ENCODE data around the gene DAP. TPM values are rescaled to one million over a fixed set of nuclear protein-coding genes. Genes with fewer than 3 reads are reported as not detected.

DAP gene
- total RNA-seq, 1 donor from 2014 or later = 25.8 TPM

DNA sequence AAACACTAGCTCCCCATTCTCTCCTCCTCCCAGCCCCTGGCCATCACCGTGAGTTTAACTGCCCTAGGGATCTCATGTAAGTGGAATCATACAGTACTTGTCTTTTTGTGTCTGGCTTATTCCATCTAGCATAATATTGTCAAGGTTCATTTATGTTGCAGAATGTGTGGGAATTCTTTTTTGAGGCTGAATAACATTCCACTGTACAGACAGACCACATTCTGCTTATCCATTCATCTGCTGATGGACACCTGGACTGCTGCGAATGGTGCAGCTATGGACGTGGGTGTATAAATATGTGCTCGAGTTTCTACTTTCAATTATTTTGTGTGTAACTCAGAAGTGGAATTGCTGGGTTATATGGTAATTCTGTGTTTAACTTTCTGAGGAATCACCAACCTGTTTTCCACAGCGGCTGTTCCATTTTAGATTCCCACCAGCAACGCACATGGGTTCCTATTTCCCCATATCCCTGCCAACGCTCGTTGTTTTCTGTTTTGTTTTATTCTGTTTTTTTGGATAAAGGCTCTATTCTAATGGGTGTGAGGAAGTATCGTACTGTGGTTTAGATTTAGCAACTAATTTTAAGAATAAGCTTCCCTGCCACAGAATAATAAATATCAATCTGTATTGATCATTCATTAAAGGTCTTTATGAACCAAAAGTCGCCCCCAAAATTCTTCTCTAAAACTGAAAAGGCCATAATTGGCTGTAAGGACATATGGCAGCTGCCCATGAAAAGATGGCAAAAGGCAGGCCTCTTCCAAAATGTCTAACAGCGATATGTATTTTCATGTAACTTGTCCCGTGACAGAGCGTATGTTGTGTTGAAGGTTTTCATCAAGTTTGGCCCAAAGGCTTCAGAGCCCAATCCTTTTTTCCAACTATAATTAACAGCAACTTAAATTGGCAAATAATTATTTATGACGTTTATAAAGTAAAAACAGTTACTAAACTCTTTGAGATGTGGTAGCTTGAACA is 70.3 kb downstream of the DAP start:
- DNase-seq (ENCODE audit: low read depth) = no peak
- no peak overlapping the region for H3K4me3 ChIP-seq (ENCODE audit: low read depth, low read length)
- TF ChIP-seq, protein P1, sequence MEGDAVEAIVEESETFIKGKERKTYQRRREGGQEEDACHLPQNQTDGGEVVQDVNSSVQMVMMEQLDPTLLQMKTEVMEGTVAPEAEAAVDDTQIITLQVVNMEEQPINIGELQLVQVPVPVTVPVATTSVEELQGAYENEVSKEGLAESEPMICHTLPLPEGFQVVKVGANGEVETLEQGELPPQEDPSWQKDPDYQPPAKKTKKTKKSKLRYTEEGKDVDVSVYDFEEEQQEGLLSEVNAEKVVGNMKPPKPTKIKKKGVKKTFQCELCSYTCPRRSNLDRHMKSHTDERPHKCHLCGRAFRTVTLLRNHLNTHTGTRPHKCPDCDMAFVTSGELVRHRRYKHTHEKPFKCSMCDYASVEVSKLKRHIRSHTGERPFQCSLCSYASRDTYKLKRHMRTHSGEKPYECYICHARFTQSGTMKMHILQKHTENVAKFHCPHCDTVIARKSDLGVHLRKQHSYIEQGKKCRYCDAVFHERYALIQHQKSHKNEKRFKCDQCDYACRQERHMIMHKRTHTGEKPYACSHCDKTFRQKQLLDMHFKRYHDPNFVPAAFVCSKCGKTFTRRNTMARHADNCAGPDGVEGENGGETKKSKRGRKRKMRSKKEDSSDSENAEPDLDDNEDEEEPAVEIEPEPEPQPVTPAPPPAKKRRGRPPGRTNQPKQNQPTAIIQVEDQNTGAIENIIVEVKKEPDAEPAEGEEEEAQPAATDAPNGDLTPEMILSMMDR (conservative IDR thresholded peaks at IDR 0.05; ENCODE audit: low read depth, low read length) = no peak

DNA sequence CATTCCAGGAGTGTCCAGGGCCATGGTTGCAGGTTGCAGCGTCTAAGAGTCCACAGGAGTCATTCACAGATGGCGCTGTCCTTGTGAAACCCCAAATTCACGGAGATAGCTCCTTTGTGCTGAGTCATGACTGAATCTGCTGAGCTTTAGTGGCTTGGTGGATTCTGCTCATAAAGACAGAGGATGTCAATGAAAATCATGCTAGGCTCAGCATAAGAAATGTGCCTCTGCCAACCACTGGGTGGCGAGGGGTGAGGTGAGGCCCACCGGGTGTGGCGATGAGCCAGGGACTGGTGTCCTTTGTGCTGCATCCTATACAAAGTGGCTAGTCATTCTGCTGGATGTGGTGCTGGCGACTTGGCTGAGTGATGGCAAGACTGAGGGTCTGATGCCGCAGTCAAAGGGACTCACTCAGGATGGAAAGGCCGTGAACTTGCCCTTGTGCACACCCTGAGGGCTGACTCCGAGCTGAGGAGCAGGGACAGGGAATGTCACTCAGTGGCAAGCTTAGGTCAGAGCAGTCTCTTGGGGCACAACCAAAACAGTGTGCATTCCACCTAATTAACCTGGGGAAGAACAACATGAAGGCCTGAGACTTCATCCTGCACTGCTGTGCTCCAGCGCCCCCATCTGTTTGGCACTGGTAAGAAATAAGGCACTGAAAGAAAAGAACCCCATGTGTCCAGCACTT is 71.5 kb downstream of the DAP start:
- TF ChIP-seq, protein P1 (conservative IDR thresholded peaks at IDR 0.05; ENCODE audit: low read depth, low read length) = peak; percentile 58

DNA sequence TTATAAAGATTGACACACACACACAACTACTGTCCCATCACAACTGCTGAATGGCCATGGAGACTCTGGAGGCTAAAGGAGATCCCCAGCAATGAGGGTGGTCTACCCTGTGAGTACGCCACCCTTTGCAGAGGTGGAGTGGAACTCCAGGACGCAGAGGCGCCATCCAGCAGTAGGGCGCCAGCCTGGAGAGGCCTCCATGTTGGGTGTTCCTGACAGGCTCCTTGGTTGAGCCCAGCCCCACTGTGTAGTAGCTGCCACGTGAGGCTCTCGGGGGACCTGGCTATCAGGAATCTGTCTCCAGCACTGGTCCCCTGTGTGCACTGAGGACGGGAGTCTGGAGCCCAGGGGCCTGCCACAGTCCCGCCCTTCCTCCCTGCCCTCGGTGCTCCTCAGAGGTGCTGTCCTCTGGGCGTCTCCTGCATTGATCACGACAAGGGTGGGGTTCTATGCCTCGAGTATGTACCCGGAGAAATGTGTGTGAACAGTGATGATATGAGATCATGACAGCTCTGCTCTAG is 72.3 kb downstream of the DAP start:
- TF ChIP-seq, protein P1 (conservative IDR thresholded peaks at IDR 0.05; ENCODE audit: low read depth, low read length) = no peak
- DNase-seq (ENCODE audit: low read depth) = no peak
- H3K4me3 ChIP-seq (ENCODE audit: low read depth, low read length) = no peak overlapping the region

More for the DNA sequence above, 71.5 kb downstream of the DAP start:
- no peak overlapping the region for H3K4me3 ChIP-seq (ENCODE audit: low read depth, low read length)
- no peak for DNase-seq (ENCODE audit: low read depth)

DNA sequence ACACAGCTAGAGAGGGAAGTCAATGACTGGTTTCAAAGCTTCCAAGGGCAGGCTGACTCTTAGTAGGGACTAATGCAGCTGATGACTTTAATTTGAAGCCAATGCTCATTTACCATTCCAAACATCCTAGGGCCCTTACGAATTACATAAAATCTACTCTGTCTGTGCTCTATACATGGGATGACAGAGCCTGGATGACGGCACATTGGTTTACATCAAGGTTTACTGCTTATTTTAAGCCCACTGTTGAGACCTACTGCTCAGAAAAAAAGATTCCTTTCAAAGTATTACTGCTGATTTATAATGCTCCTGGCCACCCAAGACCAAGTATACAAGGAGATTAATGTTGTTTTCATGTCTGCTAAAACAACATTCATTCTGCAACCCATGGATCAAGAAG is 74.1 kb downstream of the DAP start:
- TF ChIP-seq, protein P1 (conservative IDR thresholded peaks at IDR 0.05; ENCODE audit: low read depth, low read length) = no peak
- DNase-seq (ENCODE audit: low read depth) = no peak
- no peak overlapping the region for H3K4me3 ChIP-seq (ENCODE audit: low read depth, low read length)

DNA sequence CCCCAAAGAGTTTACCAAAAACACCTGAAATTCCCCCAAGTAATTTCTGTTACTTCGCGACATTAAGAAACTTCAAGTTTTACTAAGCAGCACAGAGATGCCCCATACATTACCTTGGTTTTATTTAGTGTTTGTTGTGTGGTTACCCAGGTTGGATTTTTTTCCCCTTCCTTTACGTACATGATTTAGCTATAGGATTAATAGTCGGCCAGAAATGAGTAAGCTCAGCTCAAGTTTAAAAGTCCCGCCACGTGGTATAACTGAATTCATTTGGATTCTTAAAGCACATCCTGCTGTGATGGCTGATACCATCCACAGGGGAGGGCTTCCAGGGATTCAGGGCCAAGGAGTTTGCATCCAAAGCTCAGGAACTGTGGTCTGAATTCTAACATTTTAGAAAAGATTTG is 75.9 kb downstream of the DAP start:
- TF ChIP-seq, protein P1 (conservative IDR thresholded peaks at IDR 0.05; ENCODE audit: low read depth, low read length) = no peak
- no peak for DNase-seq (ENCODE audit: low read depth)
- no peak overlapping the region for H3K4me3 ChIP-seq (ENCODE audit: low read depth, low read length)

DNA sequence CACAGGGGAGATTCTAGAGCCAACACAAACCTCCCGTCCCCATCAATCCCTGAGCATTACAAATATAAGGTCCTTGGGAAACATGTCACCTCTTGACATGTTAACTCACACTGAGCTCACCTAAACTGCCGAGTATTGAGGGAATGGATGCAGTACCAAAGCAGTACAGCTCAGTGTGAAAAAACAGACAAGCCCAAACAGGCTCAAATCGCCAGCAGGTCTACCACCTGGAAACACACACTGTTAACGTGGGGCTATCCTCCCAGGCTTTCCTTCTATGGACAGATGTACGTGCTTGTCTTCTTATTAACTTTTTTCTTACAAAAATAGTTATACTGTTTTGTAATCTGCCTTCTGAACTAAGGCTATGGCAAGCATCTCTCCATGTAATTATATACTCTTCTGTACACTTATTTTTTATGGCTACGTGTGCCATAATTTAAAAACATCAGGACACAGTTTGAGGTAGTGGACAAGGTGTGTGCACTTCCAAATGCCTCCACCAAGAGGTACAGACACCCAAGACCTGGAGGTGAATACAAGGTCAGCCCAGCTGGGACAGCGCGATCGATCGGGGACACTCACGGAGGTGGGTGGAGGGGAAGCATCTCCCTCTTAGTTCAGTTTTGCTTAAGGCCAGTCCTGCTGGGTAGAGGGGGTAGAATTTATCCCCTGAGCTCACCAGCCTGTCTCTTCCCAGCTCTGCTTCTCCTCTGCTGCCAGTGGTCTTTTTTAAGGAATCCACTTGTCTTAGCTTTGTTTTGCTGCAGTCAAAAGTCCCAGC is 76.5 kb downstream of the DAP start:
- H3K4me3 ChIP-seq (ENCODE audit: low read depth, low read length) = no peak overlapping the region
- TF ChIP-seq, protein P1 (conservative IDR thresholded peaks at IDR 0.05; ENCODE audit: low read depth, low read length) = no peak
- DNase-seq (ENCODE audit: low read depth) = no peak

Data from epithelial cell of proximal tubule (primary cell).